Astrocyte (in vitro differentiated cells and primary cell): ENCODE measurements around the gene ST6GALNAC3. TPM values are rescaled to one million over a fixed set of nuclear protein-coding genes. Genes with fewer than 3 reads are reported as not detected.

Experiments used
- DNase-seq: peaks from one replicate; pipeline ENCODE4 v3.0.0-alpha.2; 2010; ENCODE audit warnings: low read depth
- FAIRE-seq: peaks from 2 replicates; lab custom pipeline; 2011; peaks lifted over from hg19 to GRCh38; lab: Jason Lieb, UNC
- H2AFZ ChIP-seq: 2 replicates; pipeline ENCODE4 v1.6.0; 2012; ENCODE audit warnings: low read depth, low read length, inconsistent platforms
- H3K27ac ChIP-seq: 2 replicates; pipeline ENCODE4 v1.5.1; 2011; ENCODE audit warnings: low read depth, low read length, inconsistent platforms
- H3K27me3 ChIP-seq: 2 replicates; pipeline ENCODE4 v1.6.0; 2011; ENCODE audit warnings: low read length, inconsistent platforms; ENCODE audit not compliant: insufficient read depth
- H3K36me3 ChIP-seq: 2 replicates; pipeline ENCODE4 v1.5.1; 2011; ENCODE audit warnings: low read length, inconsistent platforms; ENCODE audit not compliant: insufficient read depth
- H3K4me1 ChIP-seq: 2 replicates; pipeline ENCODE4 v1.5.1; 2011; ENCODE audit warnings: low read length, inconsistent platforms; ENCODE audit not compliant: insufficient read depth
- H3K4me2 ChIP-seq: 2 replicates; pipeline ENCODE4 v1.6.0; 2012; ENCODE audit warnings: low read length, inconsistent platforms
- H3K4me3 ChIP-seq: 2 replicates; pipeline ENCODE4 v1.5.1; 2011; ENCODE audit warnings: low read depth, mild to moderate bottlenecking, low read length, inconsistent platforms; ENCODE audit not compliant: insufficient read depth
- H3K79me2 ChIP-seq: 2 replicates; pipeline ENCODE4 v1.6.0; 2012; ENCODE audit warnings: mild to moderate bottlenecking, low read length, inconsistent platforms; ENCODE audit not compliant: insufficient read depth
- H3K9ac ChIP-seq: 2 replicates; pipeline ENCODE4 v1.6.0; 2012; ENCODE audit warnings: mild to moderate bottlenecking, low read length, inconsistent platforms
- H3K9me3 ChIP-seq: 2 replicates; pipeline ENCODE4 v1.5.1; 2012; ENCODE audit warnings: low read depth, mild to moderate bottlenecking, low read length, inconsistent platforms; ENCODE audit not compliant: insufficient read depth
- H4K20me1 ChIP-seq: 2 replicates; pipeline ENCODE4 v1.6.0; 2012; ENCODE audit warnings: low read length, inconsistent platforms; ENCODE audit not compliant: insufficient read depth
- H3K27ac Mint-ChIP-seq: one replicate; pipeline ENCODE4 v1.8.0; 2021; ENCODE audit warnings: mild to moderate bottlenecking, mixed read lengths; ENCODE audit not compliant: unreplicated experiment
- H3K27me3 Mint-ChIP-seq: one replicate; pipeline ENCODE4 v1.8.0; 2021; ENCODE audit warnings: low read depth, mixed read lengths; ENCODE audit not compliant: unreplicated experiment
- H3K36me3 Mint-ChIP-seq: one replicate; pipeline ENCODE4 v1.8.0; 2021; ENCODE audit warnings: low read depth, mixed read lengths; ENCODE audit not compliant: unreplicated experiment
- H3K4me1 Mint-ChIP-seq: one replicate; pipeline ENCODE4 v1.8.0; 2021; ENCODE audit warnings: low read depth, mixed read lengths; ENCODE audit not compliant: unreplicated experiment
- H3K4me3 Mint-ChIP-seq: one replicate; pipeline ENCODE4 v1.8.0; 2021; ENCODE audit warnings: mild to moderate bottlenecking, moderate library complexity, mixed read lengths; ENCODE audit not compliant: unreplicated experiment
- H3K9me3 Mint-ChIP-seq: one replicate; pipeline ENCODE4 v1.8.0; 2021; ENCODE audit warnings: mild to moderate bottlenecking, mixed read lengths; ENCODE audit not compliant: unreplicated experiment
- EZH2 ChIP-seq: IDR thresholded peaks from 2 replicates; pipeline ENCODE4 v1.6.1; 2012; ENCODE audit warnings: mild to moderate bottlenecking, low read length, inconsistent platforms; ENCODE audit not compliant: insufficient read depth
- total RNA-seq: library from RNA; stranded (reverse); gene quantifications from 2 replicates; pipeline ENCODE4 v1.2.1, GENCODE V29; 2021
- TF ChIP-seq, protein P1 (sequence below): IDR thresholded peaks from 2 replicates; pipeline ENCODE4 v1.5.1; 2011; ENCODE audit warnings: low read depth, mild to moderate bottlenecking, inconsistent platforms, low read length, moderate library complexity; ENCODE audit not compliant: insufficient read depth

The ST6GALNAC3 gene
- total RNA-seq, 1 donor from 2014 or later: 3.2 TPM

DNA sequence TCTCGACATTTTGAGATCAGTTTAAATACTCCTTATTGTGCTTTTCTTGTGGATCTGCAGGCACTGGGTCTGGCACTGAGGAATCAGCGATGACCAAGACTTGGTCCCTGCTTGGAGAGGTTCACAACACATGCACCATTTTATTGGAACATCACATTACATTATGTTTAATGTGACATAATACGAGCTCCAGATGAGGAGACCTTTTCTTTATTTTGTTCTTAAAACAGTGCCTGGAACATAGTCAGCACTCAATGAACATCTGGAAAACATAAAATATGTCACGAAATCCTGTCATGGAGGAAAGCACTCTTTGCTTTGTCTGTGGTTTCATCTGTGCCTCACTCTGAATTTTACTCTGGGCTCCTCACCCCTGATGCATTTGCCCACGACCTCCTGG is 110.7 kb downstream of the ST6GALNAC3 start:
- Histone ChIP-seq H4K20me1 (no peaks in the 10 kb centered on the region), H3K9ac (no peak overlapping the region), H3K4me1 (no peaks in the 10 kb centered on the region), H3K9me3 (no peaks in the 10 kb centered on the region), H3K27me3 (no peaks in the 10 kb centered on the region), H3K79me2 (no peaks in the 10 kb centered on the region), H3K27ac (no peak overlapping the region), H3K4me3 (no peak overlapping the region), H3K4me2 (no peak overlapping the region), H3K36me3 (no peaks in the 10 kb centered on the region), H2AFZ (no peak overlapping the region)
- Mint-ChIP-seq H3K27me3 (no peaks in the 10 kb centered on the region), H3K27ac (no peak overlapping the region), H3K4me1 (no peaks in the 10 kb centered on the region), H3K9me3 (peaks cover 4% of the 10 kb centered on the region), H3K4me3 (no peak overlapping the region), H3K36me3 (no peaks in the 10 kb centered on the region)
- TF ChIP-seq EZH2: no peak
- TF ChIP-seq, protein P1, sequence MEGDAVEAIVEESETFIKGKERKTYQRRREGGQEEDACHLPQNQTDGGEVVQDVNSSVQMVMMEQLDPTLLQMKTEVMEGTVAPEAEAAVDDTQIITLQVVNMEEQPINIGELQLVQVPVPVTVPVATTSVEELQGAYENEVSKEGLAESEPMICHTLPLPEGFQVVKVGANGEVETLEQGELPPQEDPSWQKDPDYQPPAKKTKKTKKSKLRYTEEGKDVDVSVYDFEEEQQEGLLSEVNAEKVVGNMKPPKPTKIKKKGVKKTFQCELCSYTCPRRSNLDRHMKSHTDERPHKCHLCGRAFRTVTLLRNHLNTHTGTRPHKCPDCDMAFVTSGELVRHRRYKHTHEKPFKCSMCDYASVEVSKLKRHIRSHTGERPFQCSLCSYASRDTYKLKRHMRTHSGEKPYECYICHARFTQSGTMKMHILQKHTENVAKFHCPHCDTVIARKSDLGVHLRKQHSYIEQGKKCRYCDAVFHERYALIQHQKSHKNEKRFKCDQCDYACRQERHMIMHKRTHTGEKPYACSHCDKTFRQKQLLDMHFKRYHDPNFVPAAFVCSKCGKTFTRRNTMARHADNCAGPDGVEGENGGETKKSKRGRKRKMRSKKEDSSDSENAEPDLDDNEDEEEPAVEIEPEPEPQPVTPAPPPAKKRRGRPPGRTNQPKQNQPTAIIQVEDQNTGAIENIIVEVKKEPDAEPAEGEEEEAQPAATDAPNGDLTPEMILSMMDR: no peak
- DNase-seq (no peak), FAIRE-seq (no peak)

DNA sequence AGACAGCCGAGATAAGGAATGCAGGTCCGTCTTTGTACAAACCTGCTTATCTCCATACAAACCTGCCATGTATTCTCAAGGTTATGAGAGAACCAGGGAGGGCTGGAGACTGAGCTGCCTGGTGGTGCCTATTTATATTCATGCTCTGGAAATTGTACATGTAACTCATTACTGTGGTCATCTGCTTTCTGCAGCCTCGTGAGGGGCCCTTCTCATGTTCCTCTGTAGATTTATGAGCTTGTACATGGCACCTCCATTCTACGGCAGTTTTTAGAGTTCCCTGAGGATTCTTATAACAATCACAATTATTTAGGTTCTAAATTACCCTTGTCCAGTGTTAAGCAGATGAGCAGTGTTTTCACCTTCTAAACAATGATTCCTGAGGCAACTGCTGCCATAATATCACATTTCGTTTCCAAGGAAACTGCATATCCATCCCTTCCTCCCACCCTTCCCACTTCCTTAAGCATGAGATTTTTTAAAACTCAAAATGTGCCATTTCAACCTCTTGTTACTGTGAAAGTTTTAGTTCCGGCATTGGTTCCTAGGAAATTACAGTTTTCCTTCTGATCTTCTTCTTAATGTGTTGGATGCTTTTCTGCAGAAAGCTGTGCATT is 112.1 kb downstream of the ST6GALNAC3 start:
- Histone ChIP-seq H3K79me2 (no peaks in the 10 kb centered on the region), H3K27me3 (no peaks in the 10 kb centered on the region), H3K4me1 (no peaks in the 10 kb centered on the region), H3K9ac (no peak overlapping the region), H3K9me3 (no peaks in the 10 kb centered on the region), H3K4me3 (no peak overlapping the region), H3K4me2 (no peak overlapping the region), H3K36me3 (no peaks in the 10 kb centered on the region), H3K27ac (no peak overlapping the region), H4K20me1 (no peaks in the 10 kb centered on the region), H2AFZ (no peak overlapping the region)
- no peak overlapping the region for H3K4me3 Mint-ChIP-seq
- FAIRE-seq (no peak), DNase-seq (no peak)
- peaks cover 2% of the 10 kb centered on the region for H3K9me3 Mint-ChIP-seq
- H3K36me3 Mint-ChIP-seq: no peaks in the 10 kb centered on the region
- H3K27me3 Mint-ChIP-seq: no peaks in the 10 kb centered on the region
- H3K27ac Mint-ChIP-seq: no peak overlapping the region
- H3K4me1 Mint-ChIP-seq: no peaks in the 10 kb centered on the region
- no peak for TF ChIP-seq EZH2
- TF ChIP-seq, protein P1: no peak

DNA sequence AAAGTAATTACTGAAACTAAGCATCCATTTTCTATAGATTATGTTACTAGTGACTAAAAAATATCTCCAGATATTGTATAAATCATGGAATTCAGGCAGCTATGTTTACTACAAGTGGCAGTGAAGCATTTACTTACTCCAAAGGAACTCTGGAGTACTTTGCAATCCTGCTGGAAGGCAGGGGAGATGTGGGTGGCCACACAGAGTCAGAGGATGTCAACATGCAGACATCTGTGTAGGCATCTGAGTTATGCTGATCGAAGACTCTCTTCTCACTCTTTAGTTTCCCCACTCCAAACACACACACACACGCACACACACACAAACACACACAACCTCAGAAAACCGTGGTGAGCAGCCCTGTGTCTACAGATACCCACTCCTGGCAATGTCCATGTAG is 112.9 kb downstream of the ST6GALNAC3 start:
- Mint-ChIP-seq H3K4me3 (no peak overlapping the region), H3K27me3 (no peaks in the 10 kb centered on the region), H3K27ac (no peak overlapping the region), H3K4me1 (no peaks in the 10 kb centered on the region), H3K36me3 (no peaks in the 10 kb centered on the region), H3K9me3 (peaks cover 2% of the 10 kb centered on the region)
- FAIRE-seq (no peak), DNase-seq (no peak)
- H3K9me3 ChIP-seq: no peaks in the 10 kb centered on the region
- H3K36me3 ChIP-seq: no peaks in the 10 kb centered on the region
- no peaks in the 10 kb centered on the region for H4K20me1 ChIP-seq
- H3K4me2 ChIP-seq: no peak overlapping the region
- no peaks in the 10 kb centered on the region for H3K79me2 ChIP-seq
- H3K4me1 ChIP-seq: no peaks in the 10 kb centered on the region
- TF ChIP-seq, protein P1: no peak
- TF ChIP-seq EZH2: no peak
- no peak overlapping the region for H3K4me3 ChIP-seq
- H3K9ac ChIP-seq: no peak overlapping the region
- no peaks in the 10 kb centered on the region for H3K27me3 ChIP-seq
- no peak overlapping the region for H2AFZ ChIP-seq
- H3K27ac ChIP-seq: no peak overlapping the region
